ENCODE results near the gene PRKAG1.

DNA sequence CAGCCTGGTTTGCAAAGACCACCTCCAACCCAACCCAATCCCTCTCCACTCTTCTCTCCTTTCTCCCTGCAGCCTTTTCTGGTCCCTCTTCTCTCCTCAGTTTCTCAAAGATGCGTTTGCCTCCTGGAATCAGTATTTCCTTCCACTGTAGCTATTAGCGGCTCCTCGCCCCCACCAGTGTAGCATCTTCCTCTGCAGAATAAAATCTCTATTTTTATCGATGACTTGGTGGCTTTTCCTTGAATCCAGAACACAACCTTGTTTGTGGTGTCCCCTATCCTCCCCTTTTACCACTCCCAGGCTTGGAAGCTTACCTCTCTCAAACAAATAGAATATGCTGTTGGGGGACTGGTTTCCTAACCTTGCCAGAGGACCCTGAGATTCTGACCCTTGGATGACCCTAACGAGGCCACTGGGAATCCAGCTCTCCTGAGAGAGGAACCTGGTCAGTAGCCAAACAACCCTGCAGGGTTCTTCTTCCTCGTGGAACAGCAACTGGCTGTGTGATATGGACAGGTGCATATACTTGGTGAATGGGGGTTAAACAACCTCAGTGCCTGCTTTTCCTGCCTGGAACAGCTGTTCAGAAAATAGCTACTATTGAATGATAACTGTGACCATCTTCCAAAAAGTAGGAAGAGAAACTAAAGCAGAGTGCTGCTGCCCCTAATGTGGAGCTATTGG, 36.0 kb downstream of the PRKAG1 start:
- no peak for TF ChIP-seq POLR2AphosphoS5 (IDR thresholded peaks at IDR 0.05)
- TF ChIP-seq POLR2A (IDR thresholded peaks at IDR 0.05), result no peak
